ENCODE measurements around the gene GPBAR1. TPM values are rescaled to one million over a fixed set of nuclear protein-coding genes. Genes with fewer than 3 reads are reported as not detected.

GPBAR1 gene
- total RNA-seq, 2 donors from 2014 or later = 1.5 to 2.7 TPM

DNA sequence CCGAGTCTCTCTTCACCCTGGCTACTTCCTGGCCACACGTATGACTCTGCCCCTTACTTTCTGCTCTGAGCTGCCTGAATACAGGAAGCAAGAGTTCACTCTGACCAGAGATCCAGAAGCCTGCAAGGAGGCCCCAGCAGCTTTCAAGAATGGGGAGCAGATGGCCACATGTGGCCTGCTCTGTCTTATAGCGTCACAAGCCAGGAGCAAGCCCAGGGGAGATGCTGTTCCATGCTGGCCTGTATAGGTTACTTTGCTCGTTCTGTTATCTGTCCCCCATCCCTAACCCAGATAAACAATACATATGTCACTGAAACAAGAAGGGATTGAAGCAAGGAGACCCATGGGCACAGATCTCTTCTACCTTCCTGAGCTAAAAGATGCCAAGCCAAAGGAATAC is 13.8 kb downstream of the GPBAR1 start:
- DNase-seq (no peak), ATAC-seq (no peak)
- no peaks in the 10 kb centered on the region for H3K9me3 ChIP-seq (ENCODE audit: control insufficient read depth, low read length, poor library complexity, severe bottlenecking)
- Mint-ChIP-seq H3K27ac (peak overlapping the region; percentile 53), H3K27me3 (no peaks in the 10 kb centered on the region), H3K4me3 (no peak overlapping the region), H3K36me3 (ENCODE audit: low read depth) (peaks cover 13% of the 10 kb centered on the region), H3K4me1 (peaks cover 31% of the 10 kb centered on the region)

DNA sequence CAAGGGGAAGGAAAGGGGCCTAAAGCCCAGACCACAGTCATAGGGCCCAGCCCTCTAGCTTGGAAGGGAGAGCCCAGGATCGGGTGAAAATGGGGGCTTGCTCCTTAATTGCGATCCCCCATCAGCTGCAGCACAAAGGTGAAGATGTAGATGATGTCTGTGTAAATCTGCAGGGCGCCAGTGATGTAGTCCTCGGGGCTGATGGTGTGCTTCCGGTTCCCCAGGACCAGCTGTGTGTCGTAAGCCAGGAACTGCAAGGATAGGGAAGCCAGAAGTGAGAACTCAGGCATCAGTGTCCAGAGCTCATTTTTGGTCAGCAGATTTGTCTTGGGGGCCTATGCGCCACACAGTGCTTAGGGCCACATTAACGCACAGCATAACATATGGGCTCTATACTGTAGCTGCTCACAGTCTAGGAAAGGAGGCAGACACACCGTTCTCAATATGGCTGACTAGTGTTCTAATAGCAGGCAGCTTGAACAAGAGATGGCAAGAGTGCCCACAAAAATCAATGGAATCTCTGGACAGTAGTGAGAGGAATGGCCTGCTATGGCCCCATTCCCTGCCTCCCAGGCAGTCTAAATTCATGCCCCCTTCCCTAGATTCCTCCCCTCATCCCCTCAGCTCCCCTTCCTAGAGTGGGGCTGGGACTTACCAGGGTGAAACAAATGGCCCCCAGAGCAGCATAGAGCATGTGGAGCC is 14.7 kb downstream of the GPBAR1 start:
- no peak overlapping the region for H3K4me3 Mint-ChIP-seq
- H3K27ac Mint-ChIP-seq = peak overlapping the region; percentile 77
- H3K4me1 Mint-ChIP-seq = peaks cover 33% of the 10 kb centered on the region
- no peaks in the 10 kb centered on the region for H3K9me3 ChIP-seq (ENCODE audit: control insufficient read depth, low read length, poor library complexity, severe bottlenecking)
- ATAC-seq (no peak), DNase-seq (no peak)
- peaks cover 13% of the 10 kb centered on the region for H3K36me3 Mint-ChIP-seq (ENCODE audit: low read depth)
- H3K27me3 Mint-ChIP-seq = no peaks in the 10 kb centered on the region

GRCh38 chr2:218276986-218277755 is 16.4 kb downstream of the GPBAR1 start:
- no peak overlapping the region for H3K4me3 Mint-ChIP-seq
- peaks cover 16% of the 10 kb centered on the region for H3K36me3 Mint-ChIP-seq (ENCODE audit: low read depth)
- no peak for DNase-seq
- H3K27ac Mint-ChIP-seq = peak overlapping the region; percentile 77
- peaks cover 23% of the 10 kb centered on the region for H3K4me1 Mint-ChIP-seq
- no peak for ATAC-seq
- H3K27me3 Mint-ChIP-seq = no peaks in the 10 kb centered on the region
- no peaks in the 10 kb centered on the region for H3K9me3 ChIP-seq (ENCODE audit: control insufficient read depth, low read length, poor library complexity, severe bottlenecking)

- Mint-ChIP-seq H3K4me3 (no peak overlapping the region), H3K27me3 (no peaks in the 10 kb centered on the region), H3K27ac (peak overlapping the region; percentile 77), H3K36me3 (ENCODE audit: low read depth) (peaks cover 16% of the 10 kb centered on the region), H3K4me1 (peaks cover 22% of the 10 kb centered on the region)
- H3K9me3 ChIP-seq (ENCODE audit: control insufficient read depth, low read length, poor library complexity, severe bottlenecking) = no peaks in the 10 kb centered on the region
- no peak for DNase-seq
- ATAC-seq = no peak
Observed at GRCh38 chr2:218277921-218278320, 17.1 kb downstream of the GPBAR1 start.

- H3K9me3 ChIP-seq (ENCODE audit: control insufficient read depth, low read length, poor library complexity, severe bottlenecking) = no peaks in the 10 kb centered on the region
- DNase-seq = no peak
- Mint-ChIP-seq H3K27me3 (no peaks in the 10 kb centered on the region), H3K27ac (peak overlapping the region; percentile 8), H3K4me1 (peaks cover 25% of the 10 kb centered on the region), H3K4me3 (no peak overlapping the region), H3K36me3 (ENCODE audit: low read depth) (peaks cover 16% of the 10 kb centered on the region)
- no peak for ATAC-seq
Observed at GRCh38 chr2:218278531-218279360, 17.9 kb downstream of the GPBAR1 start.

DNA sequence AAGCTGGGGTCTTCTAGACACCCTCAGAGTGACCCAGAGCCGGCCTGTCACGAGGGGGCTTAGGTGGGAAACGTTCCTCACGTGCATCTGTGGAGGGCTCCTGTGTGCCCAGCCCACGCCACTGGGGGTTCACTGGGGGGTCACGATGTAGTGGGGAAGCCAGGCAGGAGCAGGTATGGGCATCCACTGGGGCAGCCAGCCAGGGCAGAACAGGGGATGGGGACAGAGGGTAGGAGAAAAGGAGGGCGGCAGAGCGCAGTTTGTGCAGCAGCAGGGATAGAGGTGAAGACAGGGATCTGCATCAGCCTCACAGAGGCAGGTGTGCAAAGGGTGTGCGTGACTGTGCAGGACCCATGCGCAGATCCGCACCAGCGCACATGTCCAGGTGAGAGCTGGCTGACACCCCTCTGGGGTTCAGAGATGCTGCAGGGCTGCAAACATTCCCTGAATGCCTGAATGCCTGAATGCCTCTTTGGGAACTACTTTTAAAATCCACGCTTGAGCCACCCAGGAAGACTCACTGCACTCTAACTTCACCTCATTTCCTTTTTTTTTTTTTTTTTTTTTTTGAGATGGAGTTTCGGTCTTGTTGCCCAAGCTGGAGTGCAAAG is 19.6 kb downstream of the GPBAR1 start:
- no peak for DNase-seq
- peaks cover 14% of the 10 kb centered on the region for H3K36me3 Mint-ChIP-seq (ENCODE audit: low read depth)

DNA sequence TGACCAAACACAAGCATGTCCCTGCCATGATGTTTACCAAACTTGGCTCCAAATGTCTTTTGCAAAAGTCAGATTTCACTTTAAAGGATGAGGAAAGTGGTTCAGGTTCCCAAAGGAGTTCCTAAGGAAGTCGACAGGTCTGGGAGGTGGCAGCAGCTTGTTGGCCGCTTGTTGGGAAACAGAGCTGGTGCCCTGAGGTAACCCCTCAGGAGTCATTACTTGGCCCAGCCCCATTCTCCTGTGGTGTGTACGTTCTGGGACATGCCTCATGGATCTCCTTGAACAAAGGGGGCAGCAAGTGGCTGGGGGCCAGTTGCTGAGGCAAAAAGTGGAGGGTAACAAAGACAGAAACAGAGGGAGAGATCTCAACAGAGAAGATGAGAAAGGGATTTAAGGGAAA is 20.6 kb downstream of the GPBAR1 start:
- no peaks in the 10 kb centered on the region for H3K9me3 ChIP-seq (ENCODE audit: control insufficient read depth, low read length, poor library complexity, severe bottlenecking)
- Mint-ChIP-seq H3K4me3 (no peak overlapping the region), H3K4me1 (peaks cover 44% of the 10 kb centered on the region), H3K27me3 (no peaks in the 10 kb centered on the region), H3K27ac (peak overlapping the region; percentile 76), H3K36me3 (ENCODE audit: low read depth) (peaks cover 14% of the 10 kb centered on the region)
- no peak for DNase-seq
- no peak for ATAC-seq

More for the DNA sequence above, 19.6 kb downstream of the GPBAR1 start:
- no peak for ATAC-seq
- Mint-ChIP-seq H3K27me3 (no peaks in the 10 kb centered on the region), H3K4me1 (peaks cover 35% of the 10 kb centered on the region), H3K4me3 (no peak overlapping the region), H3K27ac (peak overlapping the region; percentile 92)
- H3K9me3 ChIP-seq (ENCODE audit: control insufficient read depth, low read length, poor library complexity, severe bottlenecking) = no peaks in the 10 kb centered on the region

DNA sequence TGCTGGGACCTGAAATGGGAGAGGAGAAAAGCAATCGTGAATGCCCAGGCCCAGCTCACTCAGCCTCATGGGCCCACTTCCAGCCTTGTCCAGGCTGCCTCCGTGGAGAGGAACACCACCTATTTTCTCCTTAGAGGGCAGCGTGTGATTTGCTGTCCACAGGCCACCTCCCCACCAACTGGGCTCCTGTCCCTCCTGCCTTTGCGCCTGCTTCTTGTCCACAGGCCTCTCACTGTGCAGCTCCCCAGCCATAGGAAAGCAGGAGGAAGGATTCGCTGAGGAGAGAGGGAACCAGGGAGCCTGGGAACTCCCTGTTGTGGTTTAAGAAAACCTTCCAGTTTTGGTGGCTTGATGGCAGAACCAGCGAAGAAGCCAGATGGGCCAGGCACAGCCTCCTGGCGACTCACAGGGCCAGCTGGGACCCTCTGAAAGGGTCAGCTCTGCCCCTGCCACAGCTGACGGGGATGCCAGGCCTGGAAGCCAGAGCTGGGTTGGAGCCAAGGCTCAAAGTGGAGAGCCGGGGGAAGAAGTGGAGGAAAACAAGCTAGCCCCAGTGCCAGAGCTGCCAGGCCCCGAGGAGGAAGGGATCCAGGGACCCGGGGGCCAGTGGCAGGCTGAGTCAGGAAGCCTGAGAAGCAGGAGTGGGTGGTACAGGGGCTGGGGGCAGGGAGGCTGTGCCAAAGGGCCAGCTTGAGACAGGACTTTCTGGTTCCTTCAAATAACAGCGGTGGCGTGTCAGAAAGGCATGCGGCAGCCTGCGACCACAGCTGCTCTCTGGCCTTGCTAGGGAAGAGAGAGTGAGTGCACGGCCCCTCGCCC is 21.6 kb downstream of the GPBAR1 start:
- no peaks in the 10 kb centered on the region for H3K9me3 ChIP-seq (ENCODE audit: control insufficient read depth, low read length, poor library complexity, severe bottlenecking)
- Mint-ChIP-seq H3K4me3 (peak overlapping the region; percentile 36), H3K36me3 (ENCODE audit: low read depth) (peaks cover 5% of the 10 kb centered on the region), H3K4me1 (peaks cover 51% of the 10 kb centered on the region), H3K27ac (peak overlapping the region; percentile 78), H3K27me3 (no peaks in the 10 kb centered on the region)
- no peak for ATAC-seq
- DNase-seq = no peak

DNA sequence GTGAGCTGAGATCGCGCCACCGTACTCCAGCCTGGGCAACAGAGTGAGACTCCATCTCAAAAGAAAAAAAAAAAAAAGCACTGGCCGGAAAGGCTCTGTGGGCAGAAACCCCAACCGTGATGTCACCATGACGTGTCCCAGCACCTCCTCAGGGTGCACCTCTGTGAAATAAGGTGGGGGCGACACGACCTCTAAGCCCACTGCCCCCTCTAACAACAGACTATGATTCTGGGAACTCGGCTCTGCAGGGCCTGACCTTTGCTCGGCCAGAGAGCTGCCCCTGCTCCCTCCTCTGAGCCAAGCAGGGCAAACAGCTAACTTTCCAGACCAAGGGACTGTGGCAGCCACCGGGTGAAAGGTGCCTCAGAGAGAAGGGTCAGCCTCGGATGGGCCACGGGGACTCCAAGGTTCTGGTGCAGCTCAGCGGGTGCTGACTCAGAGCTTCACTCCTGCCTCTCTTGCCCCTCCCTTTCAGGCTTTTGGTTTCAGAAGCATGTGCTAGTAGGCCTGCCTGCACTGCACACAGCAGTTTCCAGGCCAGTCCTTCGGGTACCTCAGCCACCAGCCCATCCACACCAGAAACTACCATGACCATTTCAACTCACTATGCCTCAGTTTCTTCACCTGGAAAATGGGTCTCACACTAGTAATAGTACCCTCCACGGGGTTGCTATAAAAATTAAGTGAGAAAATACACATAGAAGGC is 23.4 kb downstream of the GPBAR1 start:
- peaks cover 3% of the 10 kb centered on the region for H3K36me3 Mint-ChIP-seq (ENCODE audit: low read depth)
- ATAC-seq (peak; percentile 29), DNase-seq (peak in 2 of 3 donors; percentile 39 to 43)
- no peaks in the 10 kb centered on the region for H3K9me3 ChIP-seq (ENCODE audit: control insufficient read depth, low read length, poor library complexity, severe bottlenecking)
- peaks cover 62% of the 10 kb centered on the region for H3K4me1 Mint-ChIP-seq
- peak overlapping the region; percentile 99 for H3K27ac Mint-ChIP-seq
- peak overlapping the region; percentile 94 for H3K4me3 Mint-ChIP-seq
- no peaks in the 10 kb centered on the region for H3K27me3 Mint-ChIP-seq

- DNase-seq (no peak), ATAC-seq (no peak)
- H3K4me3 Mint-ChIP-seq = peak overlapping the region; percentile 94
- H3K36me3 Mint-ChIP-seq (ENCODE audit: low read depth) = peaks cover 3% of the 10 kb centered on the region
- no peaks in the 10 kb centered on the region for H3K9me3 ChIP-seq (ENCODE audit: control insufficient read depth, low read length, poor library complexity, severe bottlenecking)
- H3K27ac Mint-ChIP-seq = peak overlapping the region; percentile 99
- H3K4me1 Mint-ChIP-seq = peaks cover 68% of the 10 kb centered on the region
- no peaks in the 10 kb centered on the region for H3K27me3 Mint-ChIP-seq
Observed at GRCh38 chr2:218285604-218286003, 24.8 kb downstream of the GPBAR1 start.

DNA sequence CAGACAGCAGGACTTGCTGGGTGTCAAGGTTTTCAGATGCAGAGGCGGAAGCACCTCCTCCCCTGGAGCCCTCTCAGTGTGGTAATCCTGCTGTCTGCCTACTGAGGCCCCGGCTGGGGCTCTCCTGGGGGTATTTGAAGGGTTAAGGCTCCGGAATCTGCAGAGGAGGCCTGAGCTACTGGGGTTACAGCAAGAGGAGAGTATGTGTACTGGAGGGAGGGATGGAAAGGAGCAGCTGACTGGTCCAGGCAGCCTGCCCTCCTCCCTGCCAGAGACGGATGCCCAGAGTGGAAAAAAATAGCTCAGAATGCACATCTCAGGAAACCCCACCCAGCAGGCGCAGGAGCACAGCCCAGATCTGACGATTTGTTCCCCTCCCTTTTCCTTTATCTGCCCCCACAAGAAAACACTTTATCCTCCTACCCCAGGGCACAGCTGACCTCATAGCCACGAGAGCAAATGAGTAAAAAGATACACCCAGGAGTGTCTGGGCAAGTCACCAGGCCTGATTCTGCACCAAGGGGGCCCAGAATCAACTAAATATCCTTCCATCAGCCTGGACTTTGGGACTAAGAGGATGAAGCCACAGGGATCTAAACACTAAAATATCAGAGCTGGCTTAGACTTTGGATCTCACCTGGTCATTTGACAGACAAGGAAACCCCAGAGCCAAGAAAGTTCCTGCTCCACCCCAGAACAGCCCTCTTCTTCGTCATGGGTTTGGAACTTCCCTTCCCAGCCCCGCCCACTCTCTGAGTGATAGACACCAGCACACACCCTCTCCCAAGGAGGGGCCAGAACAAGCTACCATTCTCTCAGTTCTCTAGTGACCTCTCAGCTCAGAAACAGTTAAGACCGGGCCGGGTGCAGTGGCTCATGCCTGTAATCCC is 26.0 kb downstream of the GPBAR1 start:
- H3K9me3 ChIP-seq (ENCODE audit: control insufficient read depth, low read length, poor library complexity, severe bottlenecking) = no peaks in the 10 kb centered on the region
- H3K4me1 Mint-ChIP-seq = peaks cover 70% of the 10 kb centered on the region
- peak overlapping the region; percentile 99 for H3K27ac Mint-ChIP-seq
- H3K4me3 Mint-ChIP-seq = peak overlapping the region; percentile 94
- ATAC-seq = peak; percentile 81
- DNase-seq = peak; percentile 68 to 81 (median 72)
- no peaks in the 10 kb centered on the region for H3K27me3 Mint-ChIP-seq
- no peaks in the 10 kb centered on the region for H3K36me3 Mint-ChIP-seq (ENCODE audit: low read depth)
